ENCODE data around the gene DCLRE1B.

Gene DCLRE1B

GRCh38 chr1:113904674-113905434, at the start of gene DCLRE1B, which contains the start of gene AP4B1:
DCLRE1B (plus strand) TSS chr1:113905326; CDS start chr1:113905587, 261 bp downstream.
AP4B1 (minus strand) TSS chr1:113904799; CDS start chr1:113904717, 82 bp downstream.
- DNase-seq (ENCODE audit: low read depth) = peak; percentile 94

- no peak for DNase-seq (ENCODE audit: low read depth)
Measured at GRCh38 chr1:113855630-113856400, 49.3 kb upstream of the DCLRE1B start.

- no peak for DNase-seq (ENCODE audit: low read depth)
Measured at GRCh38 chr1:113856401-113856790, 48.7 kb upstream of the DCLRE1B start.

GRCh38 chr1:113857776-113858175, 47.4 kb upstream of the DCLRE1B start:
- DNase-seq (ENCODE audit: low read depth) = no peak

- DNase-seq (ENCODE audit: low read depth) = no peak
Measured at GRCh38 chr1:113858418-113858817, 46.7 kb upstream of the DCLRE1B start.

- DNase-seq (ENCODE audit: low read depth) = no peak
Measured at GRCh38 chr1:113858982-113859381, 46.1 kb upstream of the DCLRE1B start.

GRCh38 chr1:113859478-113860175, 45.5 kb upstream of the DCLRE1B start:
- DNase-seq (ENCODE audit: low read depth) = no peak

- no peak for DNase-seq (ENCODE audit: low read depth)
Measured at GRCh38 chr1:113860891-113861290, 44.2 kb upstream of the DCLRE1B start.

GRCh38 chr1:113861641-113862040, 43.5 kb upstream of the DCLRE1B start:
- DNase-seq (ENCODE audit: low read depth) = no peak

- no peak for DNase-seq (ENCODE audit: low read depth)
Measured at GRCh38 chr1:113868387-113869083, 36.6 kb upstream of the DCLRE1B start.

GRCh38 chr1:113870778-113871177, 34.3 kb upstream of the DCLRE1B start:
- DNase-seq (ENCODE audit: low read depth) = no peak

- peak; percentile 70 for DNase-seq (ENCODE audit: low read depth)
Measured at GRCh38 chr1:113871597-113872113, 33.5 kb upstream of the DCLRE1B start, which contains the start of gene PTPN22. PTPN22 (minus strand) TSS chr1:113871712.

- DNase-seq (ENCODE audit: low read depth) = no peak
Measured at GRCh38 chr1:113872219-113872935, 32.7 kb upstream of the DCLRE1B start.

GRCh38 chr1:113874012-113874879, 30.9 kb upstream of the DCLRE1B start:
- no peak for DNase-seq (ENCODE audit: low read depth)

- no peak for DNase-seq (ENCODE audit: low read depth)
Measured at GRCh38 chr1:113875714-113876113, 29.4 kb upstream of the DCLRE1B start.

GRCh38 chr1:113876176-113876575, 28.9 kb upstream of the DCLRE1B start:
- DNase-seq (ENCODE audit: low read depth) = no peak

- DNase-seq (ENCODE audit: low read depth) = no peak
Measured at GRCh38 chr1:113879739-113880038, 25.4 kb upstream of the DCLRE1B start.

GRCh38 chr1:113881661-113882060, 23.5 kb upstream of the DCLRE1B start:
- no peak for DNase-seq (ENCODE audit: low read depth)

GRCh38 chr1:113886417-113887401, 18.4 kb upstream of the DCLRE1B start:
- no peak for DNase-seq (ENCODE audit: low read depth)
